Smooth muscle cell (in vitro differentiated cells): ENCODE data around the gene PCDH10. TPM values are rescaled to one million over a fixed set of nuclear protein-coding genes. Genes with fewer than 3 reads are reported as not detected.

Experiments used
- DNase-seq: peaks from one replicate; lab custom pipeline; 2025; ENCODE audit not compliant: unreplicated experiment; lab: John Stamatoyannopoulos, UW
- H2AFZ ChIP-seq: fragments of 200-600 bp; sonication (generic); 2 replicates; pipeline ENCODE4 v1.6.0; 2016; ENCODE audit warnings: antibody characterized with exemption, low read depth, mild to moderate bottlenecking
- H3F3A ChIP-seq: fragments of 200-600 bp; sonication (generic); 2 replicates; pipeline ENCODE4 v1.6.0; 2017; ENCODE audit warnings: antibody characterized with exemption, low read depth
- H3K27ac ChIP-seq: fragments of 200-600 bp; sonication (generic); 2 replicates; pipeline ENCODE4 v1.5.1; 2016; ENCODE audit warnings: low read depth, mild to moderate bottlenecking
- H3K27me3 ChIP-seq: fragments of 200-600 bp; sonication (generic); 2 replicates; pipeline ENCODE4 v1.6.1; 2016; ENCODE audit warnings: low read depth, mild to moderate bottlenecking
- H3K36me3 ChIP-seq: fragments of 200-600 bp; sonication (generic); 2 replicates; pipeline ENCODE4 v1.5.1; 2016; ENCODE audit warnings: low read depth
- H3K4me1 ChIP-seq: fragments of 200-600 bp; sonication (generic); 2 replicates; pipeline ENCODE4 v1.5.1; 2016; ENCODE audit warnings: low read depth
- H3K4me2 ChIP-seq: fragments of 200-600 bp; sonication (generic); 2 replicates; pipeline ENCODE4 v1.6.0; 2016; ENCODE audit warnings: mild to moderate bottlenecking
- H3K4me3 ChIP-seq: fragments of 200-600 bp; sonication (generic); 2 replicates; pipeline ENCODE4 v1.5.1; 2016; ENCODE audit warnings: mild to moderate bottlenecking
- H3K79me2 ChIP-seq: fragments of 200-600 bp; sonication (generic); 2 replicates; pipeline ENCODE4 v1.6.0; 2016; ENCODE audit warnings: low read depth, mild to moderate bottlenecking
- H3K9ac ChIP-seq: fragments of 200-600 bp; sonication (generic); 2 replicates; pipeline ENCODE4 v1.6.0; 2016; ENCODE audit warnings: low read depth
- H3K9me3 ChIP-seq: fragments of 200-600 bp; sonication (generic); replicated peaks from 2 replicates; pipeline ENCODE4 v1.5.1; 2016; ENCODE audit warnings: low read depth
- H4K20me1 ChIP-seq: fragments of 200-600 bp; sonication (generic); 2 replicates; pipeline ENCODE4 v1.6.0; 2016; ENCODE audit warnings: low read depth
- WGBS: methylation state at CpG from one replicate; pipeline ENCODE4 v1.1.7; 2016; ENCODE audit warnings: low lambda C conversion rate; 5-methylcytosine and 5-hydroxymethylcytosine counted together
- polyA plus RNA-seq: library from polyadenylated mRNA; unstranded; fragments of >200 nt; fragmentation: Nextera tagmentation; extraction: Ambion mirVana; gene quantifications from 2 replicates; pipeline ENCODE4 v1.2.1, GENCODE V29; 2016
- total RNA-seq: library from RNA; depleted of rRNA; stranded (reverse); fragments of >200 nt; gene quantifications from 2 replicates; pipeline ENCODE4 v1.2.3, GENCODE V29; 2014
- TF ChIP-seq, protein P1 (sequence below): fragments of 200-600 bp; sonication (generic); IDR thresholded peaks from 2 replicates; pipeline ENCODE4 v1.5.1; 2017; ENCODE audit warnings: borderline replicate concordance, mild to moderate bottlenecking, antibody characterized with exemption; ENCODE audit not compliant: insufficient read depth, poor library complexity, severe bottlenecking

The PCDH10 gene
- total and polyA plus RNA-seq, 2 experiments from 2014 or later = 103 to 129 TPM

DNA sequence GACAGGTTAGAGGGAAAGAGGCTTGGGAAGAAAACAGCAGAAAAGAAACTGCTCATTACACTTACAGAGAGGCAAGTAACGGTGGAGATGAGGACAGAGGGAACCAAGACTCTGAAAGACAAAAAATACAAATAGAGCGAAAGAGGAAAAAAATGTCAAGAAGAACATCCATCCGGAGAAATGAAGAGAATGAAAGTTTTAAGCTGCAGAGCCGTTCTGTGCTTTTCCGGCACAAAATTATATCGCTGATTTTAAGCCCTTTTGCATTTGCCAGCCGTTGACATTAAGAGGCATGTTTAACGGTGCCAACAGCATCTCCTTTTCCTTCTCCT, 236 bp downstream of the PCDH10 start:
- Histone ChIP-seq H3K36me3 (no peaks in the 10 kb centered on the region), H3K9ac (peak overlapping the region; percentile 73), H3K4me1 (peaks cover 4% of the 10 kb centered on the region), H3K9me3 (no peaks in the 10 kb centered on the region), H3F3A (no peaks in the 10 kb centered on the region), H3K4me3 (peak overlapping the region; percentile 86), H3K4me2 (peak overlapping the region; percentile 98), H3K79me2 (peaks cover 52% of the 10 kb centered on the region), H3K27ac (peak overlapping the region; percentile 44), H2AFZ (peak overlapping the region; percentile 36), H4K20me1 (peaks cover 42% of the 10 kb centered on the region), H3K27me3 (no peaks in the 10 kb centered on the region)
- 6% methylated on average over 8 of the region's 8 CpGs for WGBS
- no peak for DNase-seq
- TF ChIP-seq, protein P1, sequence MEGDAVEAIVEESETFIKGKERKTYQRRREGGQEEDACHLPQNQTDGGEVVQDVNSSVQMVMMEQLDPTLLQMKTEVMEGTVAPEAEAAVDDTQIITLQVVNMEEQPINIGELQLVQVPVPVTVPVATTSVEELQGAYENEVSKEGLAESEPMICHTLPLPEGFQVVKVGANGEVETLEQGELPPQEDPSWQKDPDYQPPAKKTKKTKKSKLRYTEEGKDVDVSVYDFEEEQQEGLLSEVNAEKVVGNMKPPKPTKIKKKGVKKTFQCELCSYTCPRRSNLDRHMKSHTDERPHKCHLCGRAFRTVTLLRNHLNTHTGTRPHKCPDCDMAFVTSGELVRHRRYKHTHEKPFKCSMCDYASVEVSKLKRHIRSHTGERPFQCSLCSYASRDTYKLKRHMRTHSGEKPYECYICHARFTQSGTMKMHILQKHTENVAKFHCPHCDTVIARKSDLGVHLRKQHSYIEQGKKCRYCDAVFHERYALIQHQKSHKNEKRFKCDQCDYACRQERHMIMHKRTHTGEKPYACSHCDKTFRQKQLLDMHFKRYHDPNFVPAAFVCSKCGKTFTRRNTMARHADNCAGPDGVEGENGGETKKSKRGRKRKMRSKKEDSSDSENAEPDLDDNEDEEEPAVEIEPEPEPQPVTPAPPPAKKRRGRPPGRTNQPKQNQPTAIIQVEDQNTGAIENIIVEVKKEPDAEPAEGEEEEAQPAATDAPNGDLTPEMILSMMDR = no peak

DNA sequence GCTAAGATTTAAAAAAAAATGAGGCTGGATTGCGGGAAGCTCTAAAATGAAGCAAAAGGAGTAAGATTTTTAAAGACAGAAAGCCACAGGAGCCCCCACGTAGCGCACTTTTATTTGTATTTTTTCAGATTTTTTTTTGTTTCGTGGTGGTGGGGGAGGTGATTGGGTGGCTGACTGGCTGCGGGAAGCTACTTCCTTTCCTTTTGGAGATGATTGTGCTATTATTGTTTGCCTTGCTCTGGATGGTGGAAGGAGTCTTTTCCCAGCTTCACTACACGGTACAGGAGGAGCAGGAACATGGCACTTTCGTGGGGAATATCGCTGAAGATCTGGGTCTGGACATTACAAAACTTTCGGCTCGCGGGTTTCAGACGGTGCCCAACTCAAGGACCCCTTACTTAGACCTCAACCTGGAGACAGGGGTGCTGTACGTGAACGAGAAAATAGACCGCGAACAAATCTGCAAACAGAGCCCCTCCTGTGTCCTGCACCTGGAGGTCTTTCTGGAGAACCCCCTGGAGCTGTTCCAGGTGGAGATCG, 908 bp downstream of the PCDH10 start:
- Histone ChIP-seq H3K79me2 (peaks cover 59% of the 10 kb centered on the region), H3K27ac (peak overlapping the region; percentile 44), H2AFZ (peak overlapping the region; percentile 36), H3K36me3 (no peaks in the 10 kb centered on the region), H3K4me2 (peak overlapping the region; percentile 98), H4K20me1 (peaks cover 42% of the 10 kb centered on the region), H3K9me3 (no peaks in the 10 kb centered on the region), H3K4me3 (peak overlapping the region; percentile 86), H3K27me3 (no peaks in the 10 kb centered on the region), H3K4me1 (peaks cover 4% of the 10 kb centered on the region), H3K9ac (peak overlapping the region; percentile 73), H3F3A (no peaks in the 10 kb centered on the region)
- WGBS = under 1% methylated on average over 17 of the region's 17 CpGs
- DNase-seq = no peak
- TF ChIP-seq, protein P1 = no peak

DNA sequence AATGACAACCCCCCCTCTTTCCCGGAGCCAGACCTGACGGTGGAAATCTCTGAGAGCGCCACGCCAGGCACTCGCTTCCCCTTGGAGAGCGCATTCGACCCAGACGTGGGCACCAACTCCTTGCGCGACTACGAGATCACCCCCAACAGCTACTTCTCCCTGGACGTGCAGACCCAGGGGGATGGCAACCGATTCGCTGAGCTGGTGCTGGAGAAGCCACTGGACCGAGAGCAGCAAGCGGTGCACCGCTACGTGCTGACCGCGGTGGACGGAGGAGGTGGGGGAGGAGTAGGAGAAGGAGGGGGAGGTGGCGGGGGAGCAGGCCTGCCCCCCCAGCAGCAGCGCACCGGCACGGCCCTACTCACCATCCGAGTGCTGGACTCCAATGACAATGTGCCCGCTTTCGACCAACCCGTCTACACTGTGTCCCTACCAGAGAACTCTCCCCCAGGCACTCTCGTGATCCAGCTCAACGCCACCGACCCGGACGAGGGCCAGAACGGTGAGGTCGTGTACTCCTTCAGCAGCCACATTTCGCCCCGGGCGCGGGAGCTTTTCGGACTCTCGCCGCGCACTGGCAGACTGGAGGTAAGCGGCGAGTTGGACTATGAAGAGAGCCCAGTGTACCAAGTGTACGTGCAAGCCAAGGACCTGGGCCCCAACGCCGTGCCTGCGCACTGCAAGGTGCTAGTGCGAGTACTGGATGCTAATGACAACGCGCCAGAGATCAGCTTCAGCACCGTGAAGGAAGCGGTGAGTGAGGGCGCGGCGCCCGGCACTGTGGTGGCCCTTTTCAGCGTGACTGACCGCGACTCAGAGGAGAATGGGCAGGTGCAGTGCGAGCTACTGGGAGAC, 1.6 kb downstream of the PCDH10 start:
- peak overlapping the region; percentile 73 for H3K9ac ChIP-seq
- H4K20me1 ChIP-seq = peaks cover 49% of the 10 kb centered on the region
- TF ChIP-seq, protein P1 = no peak
- WGBS = under 1% methylated on average over 60 of the region's 63 CpGs
- no peaks in the 10 kb centered on the region for H3K9me3 ChIP-seq
- peaks cover 66% of the 10 kb centered on the region for H3K79me2 ChIP-seq
- H3K27me3 ChIP-seq = no peaks in the 10 kb centered on the region
- H3K4me1 ChIP-seq = peaks cover 4% of the 10 kb centered on the region
- peak overlapping the region; percentile 98 for H3K4me2 ChIP-seq
- peak; percentile 37 for DNase-seq
- H2AFZ ChIP-seq = peak overlapping the region; percentile 36
- H3K4me3 ChIP-seq = peak overlapping the region; percentile 86
- H3F3A ChIP-seq = no peaks in the 10 kb centered on the region
- no peak overlapping the region for H3K27ac ChIP-seq
- H3K36me3 ChIP-seq = no peaks in the 10 kb centered on the region
